HUDEP-2 (cell line): ENCODE measurements around the gene SLC12A5.

Experiments used
- DNase-seq, 76 experiments: peaks; one replicate each; lab custom pipeline; 2025; ENCODE audit not compliant: unreplicated experiment in 76 of 76; lab: John Stamatoyannopoulos, UW

SLC12A5 gene

GRCh38 chr20:46051556-46052308, 22.7 kb downstream of the SLC12A5 start:
- DNase-seq: no peak

- no peak for DNase-seq
Measured at GRCh38 chr20:46053416-46053815, 24.4 kb downstream of the SLC12A5 start.

GRCh38 chr20:46054606-46055005, 25.6 kb downstream of the SLC12A5 start:
- no peak for DNase-seq

GRCh38 chr20:46055269-46055668, 26.3 kb downstream of the SLC12A5 start:
- no peak for DNase-seq

- no peak for DNase-seq
Measured at GRCh38 chr20:46056027-46056833, 27.2 kb downstream of the SLC12A5 start.

GRCh38 chr20:46056970-46057855, 28.2 kb downstream of the SLC12A5 start:
- peak in 9 of 76 experiments; percentile 2 to 19 (median 12) for DNase-seq

GRCh38 chr20:46057856-46058598, 29.0 kb downstream of the SLC12A5 start:
- no peak for DNase-seq

- DNase-seq: no peak
Measured at GRCh38 chr20:46058599-46059281, 29.7 kb downstream of the SLC12A5 start.

- DNase-seq: no peak
Measured at GRCh38 chr20:46060301-46060881, 31.4 kb downstream of the SLC12A5 start.

- no peak for DNase-seq
Measured at GRCh38 chr20:46060975-46061374, 32.0 kb downstream of the SLC12A5 start.

GRCh38 chr20:46062151-46062550, 33.1 kb downstream of the SLC12A5 start:
- no peak for DNase-seq

GRCh38 chr20:46062621-46063020, 33.6 kb downstream of the SLC12A5 start:
- no peak for DNase-seq

- no peak for DNase-seq
Measured at GRCh38 chr20:46063151-46063550, 34.1 kb downstream of the SLC12A5 start.

- no peak for DNase-seq
Measured at GRCh38 chr20:46063652-46064054, 34.6 kb downstream of the SLC12A5 start.

GRCh38 chr20:46065006-46065405, 36.0 kb downstream of the SLC12A5 start:
- no peak for DNase-seq

GRCh38 chr20:46065691-46066090, 36.7 kb downstream of the SLC12A5 start:
- DNase-seq: no peak

GRCh38 chr20:46070215-46070900, 41.3 kb downstream of the SLC12A5 start:
- no peak for DNase-seq

GRCh38 chr20:46071573-46071972, 42.6 kb downstream of the SLC12A5 start:
- no peak for DNase-seq

- no peak for DNase-seq
Measured at GRCh38 chr20:46073024-46073423, 44.0 kb downstream of the SLC12A5 start.
